Liver (tissue), 9 donors: ENCODE results near the gene BSN. TPM values are rescaled to one million over a fixed set of nuclear protein-coding genes. Genes with fewer than 3 reads are reported as not detected.

ENCODE experiments used
- DNase-seq: peaks from one replicate; pipeline ENCODE4 v3.0.0-alpha.2; 2017; ENCODE audit warnings: low spot score
- H3K27ac ChIP-seq, 2 donors: one replicate each; pipeline ENCODE4 v1.7.0; 2013; ENCODE audit warnings: inconsistent platforms in 2 of 2, low read length in 2 of 2, control low read depth in 1 of 2, low read depth in 1 of 2, mild to moderate bottlenecking in 1 of 2
- H3K27me3 ChIP-seq, 4 donors: one replicate each; pipeline versions ENCODE4 v1.6.1 to v1.7.0; 2013; ENCODE audit warnings: low read length in 3 of 4, inconsistent platforms in 1 of 4, mild to moderate bottlenecking in 1 of 4, moderate library complexity in 1 of 4; ENCODE audit not compliant: control insufficient read depth in 4 of 4, insufficient read depth in 4 of 4
- H3K36me3 ChIP-seq, 4 donors: one replicate each; pipeline versions ENCODE4 v1.6.1 to v1.7.0; 2013; ENCODE audit warnings: low read length in 3 of 4, mild to moderate bottlenecking in 3 of 4, low read depth in 1 of 4, moderate library complexity in 1 of 4; ENCODE audit not compliant: control insufficient read depth in 4 of 4, insufficient read depth in 3 of 4
- H3K4me1 ChIP-seq, 4 donors: one replicate each; pipeline versions ENCODE4 v1.6.1 to v1.7.0; 2013; ENCODE audit warnings: low read length in 3 of 4, mild to moderate bottlenecking in 3 of 4, moderate library complexity in 1 of 4; ENCODE audit not compliant: control insufficient read depth in 4 of 4, insufficient read depth in 4 of 4
- H3K4me3 ChIP-seq, 3 donors: one replicate each; pipeline versions ENCODE4 v1.6.1 to v1.7.0; 2013; ENCODE audit warnings: low read length in 3 of 3, control low read depth in 1 of 3, low read depth in 1 of 3, mild to moderate bottlenecking in 1 of 3
- H3K9ac ChIP-seq, 2 donors: one replicate each; pipeline ENCODE4 v1.7.0; 2013; ENCODE audit warnings: low read length in 2 of 2, mild to moderate bottlenecking in 2 of 2, moderate library complexity in 2 of 2, control low read depth in 1 of 2, low read depth in 1 of 2
- H3K9me3 ChIP-seq, 4 donors: one replicate each; pipeline versions ENCODE4 v1.6.1 to v1.7.0; 2013; ENCODE audit warnings: low read length in 3 of 4; ENCODE audit not compliant: control insufficient read depth in 4 of 4
- EGR1 ChIP-seq, 2 donors: IDR thresholded peaks; 2 replicates each; pipeline ENCODE4 v1.6.1; 2016 to 2018; ENCODE audit warnings: antibody characterized with exemption in 2 of 2, low read depth in 2 of 2
- FOXA1 ChIP-seq: IDR thresholded peaks from 2 replicates; pipeline ENCODE4 v1.6.1; 2016; ENCODE audit warnings: antibody characterized with exemption
- FOXA2 ChIP-seq: IDR thresholded peaks from 2 replicates; pipeline ENCODE4 v1.6.1; 2016; ENCODE audit warnings: antibody characterized with exemption
- GABPA ChIP-seq, 2 donors: IDR thresholded peaks in 1 of 2; conservative IDR thresholded peaks in 1 of 2; 2 replicates each; pipeline ENCODE4 v1.6.1; 2016; ENCODE audit warnings: antibody characterized with exemption in 2 of 2, mild to moderate bottlenecking in 1 of 2, moderate library complexity in 1 of 2
- HNF4A ChIP-seq, 2 donors: conservative IDR thresholded peaks; 2 replicates each; pipeline ENCODE4 v1.6.1; 2016; ENCODE audit warnings: antibody characterized with exemption in 2 of 2, mild to moderate bottlenecking in 2 of 2
- HNF4G ChIP-seq: IDR thresholded peaks from 2 replicates; pipeline ENCODE4 v1.6.1; 2016; ENCODE audit warnings: antibody characterized with exemption
- JUND ChIP-seq, 2 donors: IDR thresholded peaks; 2 replicates each; pipeline ENCODE4 v1.6.1; 2016; ENCODE audit warnings: antibody characterized with exemption in 2 of 2
- NR2F2 ChIP-seq: IDR thresholded peaks from 2 replicates; pipeline ENCODE4 v1.6.1; 2016; ENCODE audit warnings: antibody characterized with exemption
- RAD21 ChIP-seq, 2 donors: IDR thresholded peaks; 2 replicates each; pipeline ENCODE4 v1.6.1; 2016; ENCODE audit warnings: antibody characterized with exemption in 2 of 2, mild to moderate bottlenecking in 2 of 2
- RXRA ChIP-seq, 2 donors: IDR thresholded peaks; 2 replicates each; pipeline ENCODE4 v1.6.1; 2017 to 2018; ENCODE audit warnings: antibody characterized with exemption in 2 of 2, mild to moderate bottlenecking in 1 of 2
- SP1 ChIP-seq: IDR thresholded peaks from 2 replicates; pipeline ENCODE4 v1.6.1; 2018; ENCODE audit warnings: antibody characterized with exemption, mild to moderate bottlenecking
- TAF1 ChIP-seq: conservative IDR thresholded peaks from 2 replicates; pipeline ENCODE4 v1.6.1; 2016; ENCODE audit warnings: antibody characterized with exemption, mild to moderate bottlenecking
- YY1 ChIP-seq: IDR thresholded peaks from 2 replicates; pipeline ENCODE4 v1.6.1; 2016; ENCODE audit warnings: antibody characterized with exemption, mild to moderate bottlenecking
- WGBS: extraction: QIAGEN DNeasy Blood & Tissue Kit; methylation state at CpG from one replicate; pipeline ENCODE4 v1.1.7; 2013; 5-methylcytosine and 5-hydroxymethylcytosine counted together
- polyA plus RNA-seq, 2 donors: library from polyadenylated mRNA; stranded (reverse) in 1 of 2; unstranded in 1 of 2; fragments of 200-250 nt in 1 of 2; fragments of >200 nt in 1 of 2; fragmentation: Nextera tagmentation in 1 of 2; extraction: Ambion mirVana in 1 of 2; gene quantifications; one replicate each; pipeline versions ENCODE4 v1.2.1 to v1.2.3, GENCODE V29; 2013 to 2015
- total RNA-seq, 2 donors: library from RNA; depleted of rRNA; stranded (reverse); fragments of >200 nt; gene quantifications; one replicate each; pipeline ENCODE4 v1.2.3, GENCODE V29; 2014
- TF ChIP-seq, protein P1 (sequence below): IDR thresholded peaks from 2 replicates; pipeline ENCODE4 v1.6.1; 2016; ENCODE audit warnings: antibody characterized with exemption
- TF ChIP-seq, protein P2 (sequence below): IDR thresholded peaks from 2 replicates; pipeline ENCODE4 v1.6.1; 2016; ENCODE audit warnings: antibody characterized with exemption
- TF ChIP-seq, protein P3 (sequence below): IDR thresholded peaks from 2 replicates; pipeline ENCODE4 v1.6.1; 2016; ENCODE audit warnings: antibody characterized with exemption, mild to moderate bottlenecking
- TF ChIP-seq, protein P4 (sequence below): fragments of 150-350 bp; IDR thresholded peaks from 2 replicates; pipeline ENCODE4 v1.5.1; 2017; ENCODE audit warnings: improper control_type of control experiment, low read depth, low read length; ENCODE audit not compliant: missing input control
- TF ChIP-seq, protein P5 (sequence below): IDR thresholded peaks from 2 replicates; pipeline ENCODE4 v1.6.1; 2016; ENCODE audit warnings: antibody characterized with exemption
- donor health status: healthy.
- donor health status: healthy.
- donor health status: healthy.
- donor health status: healthy.
- donor health status: healthy.

Gene BSN
- total and polyA plus RNA-seq, 4 donors: 0.32 to 0.67 (median 0.40) TPM

DNA sequence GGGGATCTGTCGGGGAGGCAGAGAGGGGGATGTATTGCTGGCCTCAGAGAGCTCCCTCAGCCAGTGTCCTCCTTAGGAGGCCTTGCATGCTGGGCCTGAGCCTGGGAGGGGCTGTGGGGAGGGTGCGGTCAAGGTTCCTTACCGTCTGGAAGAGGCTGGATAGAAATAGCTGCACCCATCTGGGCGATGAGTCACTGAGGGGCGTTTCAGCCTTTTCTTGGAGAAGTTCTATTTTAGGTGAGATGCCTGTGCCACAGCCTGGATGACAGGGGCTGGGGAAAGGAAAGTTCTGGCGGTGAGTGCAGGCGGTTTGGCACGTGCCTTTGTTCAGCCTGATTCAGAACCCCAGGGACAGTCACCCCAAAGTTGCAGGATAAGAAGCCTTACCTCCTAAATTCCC lies 84.2 kb downstream of the BSN start:
- no peak overlapping the region for H3K9ac ChIP-seq
- no peak for DNase-seq
- H3K27ac ChIP-seq: no peak overlapping the region
- no peak for TF ChIP-seq HNF4A (conservative IDR thresholded peaks at IDR 0.05)
- TF ChIP-seq, protein P1, sequence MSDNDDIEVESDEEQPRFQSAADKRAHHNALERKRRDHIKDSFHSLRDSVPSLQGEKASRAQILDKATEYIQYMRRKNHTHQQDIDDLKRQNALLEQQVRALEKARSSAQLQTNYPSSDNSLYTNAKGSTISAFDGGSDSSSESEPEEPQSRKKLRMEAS: no peak
- TF ChIP-seq, protein P2, sequence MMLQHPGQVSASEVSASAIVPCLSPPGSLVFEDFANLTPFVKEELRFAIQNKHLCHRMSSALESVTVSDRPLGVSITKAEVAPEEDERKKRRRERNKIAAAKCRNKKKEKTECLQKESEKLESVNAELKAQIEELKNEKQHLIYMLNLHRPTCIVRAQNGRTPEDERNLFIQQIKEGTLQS: no peak
- no peak for TF ChIP-seq FOXA2
- TF ChIP-seq JUND (IDR thresholded peaks at IDR 0.05): no peak
- H3K27me3 ChIP-seq: no peaks in the 10 kb centered on the region
- WGBS: 85% methylated on average over 8 of the region's 8 CpGs
- no peak overlapping the region for H3K4me3 ChIP-seq
- no peaks in the 10 kb centered on the region for H3K4me1 ChIP-seq
- no peaks in the 10 kb centered on the region for H3K9me3 ChIP-seq
- H3K36me3 ChIP-seq: no peaks in the 10 kb centered on the region

DNA sequence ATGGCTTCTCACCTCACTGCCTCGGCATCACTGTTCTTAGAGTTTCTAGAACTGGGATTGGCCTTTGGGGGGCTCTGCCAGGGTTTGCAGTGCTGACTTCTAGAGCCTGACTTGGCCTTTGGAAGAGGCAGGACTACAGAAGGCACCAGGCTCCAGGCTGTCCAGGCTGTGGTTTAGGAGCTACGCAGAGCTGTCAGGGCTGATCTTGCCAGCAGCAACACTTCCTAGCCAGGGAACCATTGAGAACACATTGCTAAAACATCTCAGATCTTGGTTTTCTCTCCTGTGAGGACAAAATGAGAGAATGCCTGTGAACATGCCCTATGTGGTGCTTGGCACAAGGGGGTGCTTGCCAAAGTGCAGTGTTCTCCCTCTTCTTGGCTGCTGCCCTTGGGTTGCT lies 85.3 kb downstream of the BSN start:
- DNase-seq: no peak
- Histone ChIP-seq H3K27ac (no peak overlapping the region), H3K4me1 (no peaks in the 10 kb centered on the region), H3K36me3 (no peaks in the 10 kb centered on the region), H3K27me3 (no peaks in the 10 kb centered on the region), H3K4me3 (no peak overlapping the region), H3K9me3 (no peaks in the 10 kb centered on the region), H3K9ac (no peak overlapping the region)
- TF ChIP-seq, protein P3, sequence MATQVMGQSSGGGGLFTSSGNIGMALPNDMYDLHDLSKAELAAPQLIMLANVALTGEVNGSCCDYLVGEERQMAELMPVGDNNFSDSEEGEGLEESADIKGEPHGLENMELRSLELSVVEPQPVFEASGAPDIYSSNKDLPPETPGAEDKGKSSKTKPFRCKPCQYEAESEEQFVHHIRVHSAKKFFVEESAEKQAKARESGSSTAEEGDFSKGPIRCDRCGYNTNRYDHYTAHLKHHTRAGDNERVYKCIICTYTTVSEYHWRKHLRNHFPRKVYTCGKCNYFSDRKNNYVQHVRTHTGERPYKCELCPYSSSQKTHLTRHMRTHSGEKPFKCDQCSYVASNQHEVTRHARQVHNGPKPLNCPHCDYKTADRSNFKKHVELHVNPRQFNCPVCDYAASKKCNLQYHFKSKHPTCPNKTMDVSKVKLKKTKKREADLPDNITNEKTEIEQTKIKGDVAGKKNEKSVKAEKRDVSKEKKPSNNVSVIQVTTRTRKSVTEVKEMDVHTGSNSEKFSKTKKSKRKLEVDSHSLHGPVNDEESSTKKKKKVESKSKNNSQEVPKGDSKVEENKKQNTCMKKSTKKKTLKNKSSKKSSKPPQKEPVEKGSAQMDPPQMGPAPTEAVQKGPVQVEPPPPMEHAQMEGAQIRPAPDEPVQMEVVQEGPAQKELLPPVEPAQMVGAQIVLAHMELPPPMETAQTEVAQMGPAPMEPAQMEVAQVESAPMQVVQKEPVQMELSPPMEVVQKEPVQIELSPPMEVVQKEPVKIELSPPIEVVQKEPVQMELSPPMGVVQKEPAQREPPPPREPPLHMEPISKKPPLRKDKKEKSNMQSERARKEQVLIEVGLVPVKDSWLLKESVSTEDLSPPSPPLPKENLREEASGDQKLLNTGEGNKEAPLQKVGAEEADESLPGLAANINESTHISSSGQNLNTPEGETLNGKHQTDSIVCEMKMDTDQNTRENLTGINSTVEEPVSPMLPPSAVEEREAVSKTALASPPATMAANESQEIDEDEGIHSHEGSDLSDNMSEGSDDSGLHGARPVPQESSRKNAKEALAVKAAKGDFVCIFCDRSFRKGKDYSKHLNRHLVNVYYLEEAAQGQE: no peak
- TF ChIP-seq, protein P4, sequence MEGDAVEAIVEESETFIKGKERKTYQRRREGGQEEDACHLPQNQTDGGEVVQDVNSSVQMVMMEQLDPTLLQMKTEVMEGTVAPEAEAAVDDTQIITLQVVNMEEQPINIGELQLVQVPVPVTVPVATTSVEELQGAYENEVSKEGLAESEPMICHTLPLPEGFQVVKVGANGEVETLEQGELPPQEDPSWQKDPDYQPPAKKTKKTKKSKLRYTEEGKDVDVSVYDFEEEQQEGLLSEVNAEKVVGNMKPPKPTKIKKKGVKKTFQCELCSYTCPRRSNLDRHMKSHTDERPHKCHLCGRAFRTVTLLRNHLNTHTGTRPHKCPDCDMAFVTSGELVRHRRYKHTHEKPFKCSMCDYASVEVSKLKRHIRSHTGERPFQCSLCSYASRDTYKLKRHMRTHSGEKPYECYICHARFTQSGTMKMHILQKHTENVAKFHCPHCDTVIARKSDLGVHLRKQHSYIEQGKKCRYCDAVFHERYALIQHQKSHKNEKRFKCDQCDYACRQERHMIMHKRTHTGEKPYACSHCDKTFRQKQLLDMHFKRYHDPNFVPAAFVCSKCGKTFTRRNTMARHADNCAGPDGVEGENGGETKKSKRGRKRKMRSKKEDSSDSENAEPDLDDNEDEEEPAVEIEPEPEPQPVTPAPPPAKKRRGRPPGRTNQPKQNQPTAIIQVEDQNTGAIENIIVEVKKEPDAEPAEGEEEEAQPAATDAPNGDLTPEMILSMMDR: no peak
- no peak for TF ChIP-seq HNF4G
- no peak for TF ChIP-seq JUND (IDR thresholded peaks at IDR 0.05)
- no peak for TF ChIP-seq TAF1
- TF ChIP-seq GABPA (IDR thresholded peaks at IDR 0.05 in 1 of 2, conservative IDR thresholded peaks at IDR 0.05 in 1 of 2): no peak
- TF ChIP-seq RAD21 (IDR thresholded peaks at IDR 0.05): no peak
- no peak for TF ChIP-seq FOXA2
- no peak for TF ChIP-seq FOXA1
- TF ChIP-seq NR2F2: no peak
- no peak for TF ChIP-seq SP1
- TF ChIP-seq RXRA (IDR thresholded peaks at IDR 0.05): no peak
- TF ChIP-seq, protein P2: no peak
- no peak for TF ChIP-seq HNF4A (conservative IDR thresholded peaks at IDR 0.05)
- TF ChIP-seq, protein P5, sequence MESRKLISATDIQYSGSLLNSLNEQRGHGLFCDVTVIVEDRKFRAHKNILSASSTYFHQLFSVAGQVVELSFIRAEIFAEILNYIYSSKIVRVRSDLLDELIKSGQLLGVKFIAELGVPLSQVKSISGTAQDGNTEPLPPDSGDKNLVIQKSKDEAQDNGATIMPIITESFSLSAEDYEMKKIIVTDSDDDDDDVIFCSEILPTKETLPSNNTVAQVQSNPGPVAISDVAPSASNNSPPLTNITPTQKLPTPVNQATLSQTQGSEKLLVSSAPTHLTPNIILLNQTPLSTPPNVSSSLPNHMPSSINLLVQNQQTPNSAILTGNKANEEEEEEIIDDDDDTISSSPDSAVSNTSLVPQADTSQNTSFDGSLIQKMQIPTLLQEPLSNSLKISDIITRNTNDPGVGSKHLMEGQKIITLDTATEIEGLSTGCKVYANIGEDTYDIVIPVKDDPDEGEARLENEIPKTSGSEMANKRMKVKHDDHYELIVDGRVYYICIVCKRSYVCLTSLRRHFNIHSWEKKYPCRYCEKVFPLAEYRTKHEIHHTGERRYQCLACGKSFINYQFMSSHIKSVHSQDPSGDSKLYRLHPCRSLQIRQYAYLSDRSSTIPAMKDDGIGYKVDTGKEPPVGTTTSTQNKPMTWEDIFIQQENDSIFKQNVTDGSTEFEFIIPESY: no peak
- TF ChIP-seq YY1: no peak
- TF ChIP-seq EGR1 (IDR thresholded peaks at IDR 0.05; ENCODE audit: low read depth in 2 of 2): no peak
- 95% methylated on average over 2 of the region's 2 CpGs for WGBS
